H1 (cell line): Measurements from ENCODE around the gene R3HDM2.

Source experiments
- BRCA1 ChIP-seq: IDR thresholded peaks from 2 replicates; pipeline ENCODE4 v1.6.1; 2012; ENCODE audit warnings: low read depth, low read length, improper control_type of control experiment
- EZH2 ChIP-seq: fragments of 200-600 bp; sonication (generic); IDR thresholded peaks from 2 replicates; pipeline ENCODE4 v1.7.1; 2012; ENCODE audit warnings: low read depth, mild to moderate bottlenecking, moderate library complexity, low read length, inconsistent platforms; ENCODE audit not compliant: severe bottlenecking
- JUN ChIP-seq: IDR thresholded peaks from 2 replicates; pipeline ENCODE4 v1.6.1; 2011; ENCODE audit warnings: low read depth, mild to moderate bottlenecking, improper control_type of control experiment, low read length
- POLR2A ChIP-seq, 2 experiments: IDR thresholded peaks; 1 replicate in 1 of 2; 2 replicates in 1 of 2; pipeline ENCODE4 v1.6.1; 2011; ENCODE audit warnings: low read depth in 2 of 2, low read length in 2 of 2, mild to moderate bottlenecking in 2 of 2; ENCODE audit errors: control extremely low read depth in 1 of 2
- TEAD4 ChIP-seq: IDR thresholded peaks from 2 replicates; pipeline ENCODE4 v1.6.1; 2012; ENCODE audit warnings: low read depth, low read length, inconsistent platforms, mixed read lengths
- YY1 ChIP-seq: IDR thresholded peaks from 2 replicates; pipeline ENCODE4 v1.6.1; 2011; ENCODE audit warnings: low read depth, mild to moderate bottlenecking, low read length
- TF ChIP-seq, protein P1 (sequence below), 3 experiments: IDR thresholded peaks; 1 replicate in 2 of 3; 2 replicates in 1 of 3; pipeline versions ENCODE4 v1.5.1 to v1.6.1; 2011; ENCODE audit warnings: low read length in 3 of 3, mild to moderate bottlenecking in 3 of 3, inconsistent platforms in 2 of 3, low read depth in 1 of 3, moderate library complexity in 1 of 3; ENCODE audit not compliant: insufficient read depth in 1 of 3; ENCODE audit errors: control extremely low read depth in 1 of 3

GRCh38 chr12:57223191-57224165, 207.4 kb downstream of the R3HDM2 start:
- TF ChIP-seq TEAD4 (no peak), POLR2A (IDR thresholded peaks at IDR 0.05; ENCODE audit: control extremely low read depth in 1 of 2, low read depth in 2 of 2, low read length in 2 of 2) (no peak), JUN (no peak), EZH2 (no peak), BRCA1 (no peak), YY1 (no peak)
- TF ChIP-seq, protein P1, sequence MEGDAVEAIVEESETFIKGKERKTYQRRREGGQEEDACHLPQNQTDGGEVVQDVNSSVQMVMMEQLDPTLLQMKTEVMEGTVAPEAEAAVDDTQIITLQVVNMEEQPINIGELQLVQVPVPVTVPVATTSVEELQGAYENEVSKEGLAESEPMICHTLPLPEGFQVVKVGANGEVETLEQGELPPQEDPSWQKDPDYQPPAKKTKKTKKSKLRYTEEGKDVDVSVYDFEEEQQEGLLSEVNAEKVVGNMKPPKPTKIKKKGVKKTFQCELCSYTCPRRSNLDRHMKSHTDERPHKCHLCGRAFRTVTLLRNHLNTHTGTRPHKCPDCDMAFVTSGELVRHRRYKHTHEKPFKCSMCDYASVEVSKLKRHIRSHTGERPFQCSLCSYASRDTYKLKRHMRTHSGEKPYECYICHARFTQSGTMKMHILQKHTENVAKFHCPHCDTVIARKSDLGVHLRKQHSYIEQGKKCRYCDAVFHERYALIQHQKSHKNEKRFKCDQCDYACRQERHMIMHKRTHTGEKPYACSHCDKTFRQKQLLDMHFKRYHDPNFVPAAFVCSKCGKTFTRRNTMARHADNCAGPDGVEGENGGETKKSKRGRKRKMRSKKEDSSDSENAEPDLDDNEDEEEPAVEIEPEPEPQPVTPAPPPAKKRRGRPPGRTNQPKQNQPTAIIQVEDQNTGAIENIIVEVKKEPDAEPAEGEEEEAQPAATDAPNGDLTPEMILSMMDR (IDR thresholded peaks at IDR 0.05; ENCODE audit: control extremely low read depth in 1 of 3, insufficient read depth in 1 of 3, low read depth in 1 of 3, low read length in 3 of 3) = no peak
